ENCODE measurements around the gene CPN2. TPM values are rescaled to one million over a fixed set of nuclear protein-coding genes. Genes with fewer than 3 reads are reported as not detected.

Gene CPN2
- total and polyA plus RNA-seq, 2 donors (not counting 3 experiments of a cell fraction or from before 2014, with no cell fraction given): not detected

DNA sequence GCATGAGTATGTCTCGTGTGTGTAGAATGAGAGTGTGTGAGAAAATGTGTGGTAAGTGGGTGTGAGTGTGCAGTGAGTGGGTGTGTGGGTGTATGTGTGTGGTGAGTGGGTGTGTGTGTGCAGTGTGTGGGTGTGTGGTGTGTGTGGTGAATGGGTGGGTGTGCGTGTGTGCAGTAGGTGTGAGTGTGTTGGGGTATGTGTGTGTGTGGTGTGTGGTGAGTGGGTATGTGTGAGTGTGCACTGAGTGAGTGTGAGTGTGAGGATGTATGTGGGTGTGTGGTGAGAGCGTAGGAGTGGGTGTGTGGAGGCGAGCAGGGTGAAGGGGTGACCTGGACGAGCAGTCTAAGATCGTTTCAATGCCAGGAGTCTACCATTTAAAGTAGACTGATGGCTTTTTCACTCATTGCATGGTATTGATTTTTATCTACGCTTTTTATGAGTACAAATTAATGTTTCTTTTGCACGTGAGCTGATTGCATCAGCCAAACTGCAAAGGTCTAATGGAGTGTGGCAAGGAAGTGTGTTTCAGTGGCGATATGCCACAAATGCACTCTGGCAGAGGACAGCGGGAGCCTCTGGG is 1.6 kb upstream of the CPN2 start:
- TF ChIP-seq POLR2A (IDR thresholded peaks at IDR 0.05; ENCODE audit: low read depth, low read length): no peak
- TF ChIP-seq POLR2AphosphoS5 (IDR thresholded peaks at IDR 0.05; ENCODE audit: insufficient read depth, low read depth, low read length): no peak
- TF ChIP-seq MAX (IDR thresholded peaks at IDR 0.05; ENCODE audit: insufficient read depth, insufficient read length): no peak
- ChIA-PET POLR2A (no interaction called here), CTCF (no interaction called here)
- DNase-seq (ENCODE audit: low read depth, low spot score) (no peak), FAIRE-seq (no peak)
- intact Hi-C loops (cut with micrococcal nuclease): no loop called here
- BruUV-seq (replicated peaks): no TSS peak
- no peak overlapping the region for H3K4me2 ChIP-seq (ENCODE audit: insufficient read depth, low read length)
- H3K9me1 ChIP-seq (replicated peaks; ENCODE audit: control insufficient read depth, extremely low read depth, insufficient read depth, low read length): no peaks in the 10 kb centered on the region
- H3K79me2 ChIP-seq (ENCODE audit: control insufficient read depth, insufficient read depth, low read length): no peaks in the 10 kb centered on the region
- H3K27ac ChIP-seq (ENCODE audit: insufficient read depth, low read depth, low read length): no peak overlapping the region
- H3K4me1 ChIP-seq (ENCODE audit: control insufficient read depth, extremely low read depth, insufficient read depth, low read length): no peaks in the 10 kb centered on the region
- peaks cover 0 to 2% of the 10 kb centered on the region in 2 experiments for H3K27me3 ChIP-seq (ENCODE audit: control insufficient read depth in 2 of 2, insufficient read depth in 2 of 2, low read length in 2 of 2)
- no peak overlapping the region for H3K4me3 ChIP-seq (replicated peaks in 1 of 3; ENCODE audit: insufficient read depth in 1 of 3, low read depth in 1 of 3, low read length in 3 of 3)
- H4K20me1 ChIP-seq (replicated peaks; ENCODE audit: control insufficient read depth, extremely low read depth, insufficient read depth, low read length): no peaks in the 10 kb centered on the region
- no peaks in the 10 kb centered on the region for H3K9me3 ChIP-seq (replicated peaks; ENCODE audit: control insufficient read depth, insufficient read depth, low read length)
- H3K9ac ChIP-seq (replicated peaks; ENCODE audit: extremely low read depth, insufficient read depth, low read length): no peak overlapping the region
- H3K36me3 ChIP-seq (ENCODE audit: control insufficient read depth in 2 of 2, extremely low read depth in 1 of 2, insufficient read depth in 2 of 2, low read length in 2 of 2): no peaks in the 10 kb centered on the region
- dilution Hi-C loops (cut with MboI; ENCODE audit: extremely low pct_ligation_motif_present, low sequenced_read_pairs): no loop called here
- H2AFZ ChIP-seq (ENCODE audit: low read depth, low read length): no peak overlapping the region

- CTCF ChIA-PET: interaction anchor here (1.1 kb wide), 1 partner anchor 13 kb away, joined by 3 read pairs; no protein-coding TSS in a partner anchor
Measured at GRCh38 chr3:194351952-194352536, 916 bp upstream of the CPN2 start.

More at GRCh38 chr3:194351952-194352536, 916 bp upstream of the CPN2 start:
- no peak for DNase-seq (ENCODE audit: low read depth, low spot score)
- Histone ChIP-seq H3K4me1 (ENCODE audit: control insufficient read depth, extremely low read depth, insufficient read depth, low read length) (no peaks in the 10 kb centered on the region), H2AFZ (ENCODE audit: low read depth, low read length) (no peak overlapping the region), H3K9ac (replicated peaks; ENCODE audit: extremely low read depth, insufficient read depth, low read length) (no peak overlapping the region), H3K79me2 (ENCODE audit: control insufficient read depth, insufficient read depth, low read length) (no peaks in the 10 kb centered on the region), H3K4me3 (replicated peaks in 1 of 3; ENCODE audit: insufficient read depth in 1 of 3, low read depth in 1 of 3, low read length in 3 of 3) (no peak overlapping the region), H3K9me1 (replicated peaks; ENCODE audit: control insufficient read depth, extremely low read depth, insufficient read depth, low read length) (no peaks in the 10 kb centered on the region), H3K36me3 (ENCODE audit: control insufficient read depth in 2 of 2, extremely low read depth in 1 of 2, insufficient read depth in 2 of 2, low read length in 2 of 2) (no peaks in the 10 kb centered on the region), H3K27ac (ENCODE audit: insufficient read depth, low read depth, low read length) (no peak overlapping the region), H4K20me1 (replicated peaks; ENCODE audit: control insufficient read depth, extremely low read depth, insufficient read depth, low read length) (no peaks in the 10 kb centered on the region), H3K4me2 (ENCODE audit: insufficient read depth, low read length) (no peak overlapping the region), H3K9me3 (replicated peaks; ENCODE audit: control insufficient read depth, insufficient read depth, low read length) (no peaks in the 10 kb centered on the region), H3K27me3 (ENCODE audit: control insufficient read depth in 2 of 2, insufficient read depth in 2 of 2, low read length in 2 of 2) (peaks cover 0 to 2% of the 10 kb centered on the region in 2 experiments)
- POLR2A ChIA-PET: no interaction called here
- no peak for FAIRE-seq
- TF ChIP-seq, protein P1, sequence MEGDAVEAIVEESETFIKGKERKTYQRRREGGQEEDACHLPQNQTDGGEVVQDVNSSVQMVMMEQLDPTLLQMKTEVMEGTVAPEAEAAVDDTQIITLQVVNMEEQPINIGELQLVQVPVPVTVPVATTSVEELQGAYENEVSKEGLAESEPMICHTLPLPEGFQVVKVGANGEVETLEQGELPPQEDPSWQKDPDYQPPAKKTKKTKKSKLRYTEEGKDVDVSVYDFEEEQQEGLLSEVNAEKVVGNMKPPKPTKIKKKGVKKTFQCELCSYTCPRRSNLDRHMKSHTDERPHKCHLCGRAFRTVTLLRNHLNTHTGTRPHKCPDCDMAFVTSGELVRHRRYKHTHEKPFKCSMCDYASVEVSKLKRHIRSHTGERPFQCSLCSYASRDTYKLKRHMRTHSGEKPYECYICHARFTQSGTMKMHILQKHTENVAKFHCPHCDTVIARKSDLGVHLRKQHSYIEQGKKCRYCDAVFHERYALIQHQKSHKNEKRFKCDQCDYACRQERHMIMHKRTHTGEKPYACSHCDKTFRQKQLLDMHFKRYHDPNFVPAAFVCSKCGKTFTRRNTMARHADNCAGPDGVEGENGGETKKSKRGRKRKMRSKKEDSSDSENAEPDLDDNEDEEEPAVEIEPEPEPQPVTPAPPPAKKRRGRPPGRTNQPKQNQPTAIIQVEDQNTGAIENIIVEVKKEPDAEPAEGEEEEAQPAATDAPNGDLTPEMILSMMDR (IDR thresholded peaks at IDR 0.05; ENCODE audit: extremely low read depth in 1 of 2, insufficient read depth in 1 of 2, low read depth in 1 of 2, low read length in 2 of 2): no peak
- TF ChIP-seq JUN (IDR thresholded peaks at IDR 0.05; ENCODE audit: borderline replicate concordance, insufficient read depth, insufficient read length, low read depth): no peak
- no peak for TF ChIP-seq FOS (IDR thresholded peaks at IDR 0.05; ENCODE audit: borderline replicate concordance, insufficient read depth, low read length)
- no peak for TF ChIP-seq MAX (IDR thresholded peaks at IDR 0.05; ENCODE audit: insufficient read depth, insufficient read length)
- TF ChIP-seq GATA2 (IDR thresholded peaks at IDR 0.05; ENCODE audit: insufficient read depth, insufficient read length, low read depth, low read length): no peak
- TF ChIP-seq MYC (IDR thresholded peaks at IDR 0.05; ENCODE audit: low read depth, low read length): no peak
- TF ChIP-seq POLR2AphosphoS5 (IDR thresholded peaks at IDR 0.05; ENCODE audit: insufficient read depth, low read depth, low read length): no peak
- no peak for TF ChIP-seq POLR2A (IDR thresholded peaks at IDR 0.05; ENCODE audit: low read depth, low read length)
- no peak for TF ChIP-seq EZH2 (IDR thresholded peaks at IDR 0.05; ENCODE audit: borderline replicate concordance, low read depth, low read length, severe bottlenecking)
- no TSS peak for BruUV-seq (replicated peaks)
- dilution Hi-C loops (cut with MboI; ENCODE audit: extremely low pct_ligation_motif_present, low sequenced_read_pairs) (no loop called here), intact Hi-C loops (cut with micrococcal nuclease) (no loop called here)

All from endothelial cell of umbilical vein (primary cell).